Measurements from ENCODE around the gene PTPMT1.
"Not testable (repeated sequence)": the region's sequence is repeated elsewhere in the genome, so short reads cannot be mapped to it uniquely, and the experiment has no call there.

PTPMT1 gene

GRCh38 chr11:47565340-47566148 lies at the start of gene PTPMT1:
TSS of gene PTPMT1 (plus strand) at chr11:47565599. CDS start at chr11:47565623, 24 bp downstream.
- FAIRE-seq (no peak), DNase-seq (ENCODE audit: insufficient read length, low spot score) (peak; percentile 61)

DNA sequence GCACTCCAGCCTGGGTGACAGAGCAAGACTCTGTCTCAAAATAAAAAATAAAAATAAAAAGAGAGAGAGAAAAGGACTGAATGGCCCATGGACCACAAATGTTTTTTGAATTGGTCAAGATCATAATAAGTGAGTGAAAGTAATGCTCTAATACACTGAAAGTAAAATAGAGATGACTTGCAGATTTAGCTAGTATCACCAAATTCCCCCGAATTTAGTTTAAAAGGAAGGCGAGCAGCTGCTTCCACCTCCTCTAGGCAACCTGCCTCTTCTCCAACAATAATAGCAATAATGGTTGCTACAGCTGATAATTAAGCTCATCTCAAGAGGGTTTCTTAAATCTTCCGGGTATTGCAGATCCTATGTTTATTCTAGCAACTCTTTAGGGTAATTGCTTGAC lies 49.2 kb upstream of the PTPMT1 start:
- no peak for DNase-seq (ENCODE audit: insufficient read length, low spot score)
- FAIRE-seq: no peak

GRCh38 chr11:47516984-47517853 lies 48.2 kb upstream of the PTPMT1 start:
- no peak for FAIRE-seq

DNA sequence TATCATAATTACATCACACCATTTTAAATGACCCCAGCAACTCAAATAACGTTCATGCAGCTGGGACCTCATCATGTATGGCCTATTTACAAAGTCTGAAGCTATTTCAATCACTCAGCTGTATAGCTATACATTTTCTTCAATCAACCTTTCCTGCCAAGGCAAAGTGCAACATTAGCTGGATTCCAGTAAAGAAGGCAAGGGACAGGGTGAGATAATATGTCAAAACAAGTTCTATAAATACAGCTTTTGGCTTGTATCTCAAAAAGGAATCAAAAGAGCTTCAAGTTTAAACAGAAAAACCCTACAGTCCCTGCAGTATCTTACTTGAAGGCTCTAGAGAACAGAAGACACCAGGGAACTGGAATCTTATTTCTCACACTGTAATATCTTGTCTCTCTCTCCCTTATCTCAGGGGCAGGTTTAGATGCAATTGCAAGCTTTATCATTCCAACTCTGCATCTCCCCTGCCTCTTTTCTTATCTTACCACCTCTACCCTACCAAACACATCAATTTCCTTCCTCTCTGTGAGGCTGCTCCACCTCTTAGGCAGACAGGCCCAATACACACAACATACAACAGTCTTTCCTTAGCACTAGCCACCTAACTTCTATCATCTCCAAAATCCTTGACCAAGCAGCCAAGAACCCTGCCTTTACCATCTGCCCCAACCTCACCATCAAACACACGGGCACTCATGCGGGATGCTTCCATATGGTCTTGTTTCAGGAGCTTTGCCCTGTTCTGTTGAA lies 47.0 kb upstream of the PTPMT1 start:
- FAIRE-seq: peak; percentile 18

More at GRCh38 chr11:47516984-47517853, 48.2 kb upstream of the PTPMT1 start:
- no peak for DNase-seq (ENCODE audit: insufficient read length, low spot score)

GRCh38 chr11:47523490-47524225 lies 41.7 kb upstream of the PTPMT1 start:
- FAIRE-seq (peak; percentile 58), DNase-seq (ENCODE audit: insufficient read length, low spot score) (no peak)

More for the DNA sequence above, 47.0 kb upstream of the PTPMT1 start:
- DNase-seq (ENCODE audit: insufficient read length, low spot score): no peak

GRCh38 chr11:47524291-47524874 lies 41.0 kb upstream of the PTPMT1 start:
- no peak for FAIRE-seq
- no peak for DNase-seq (ENCODE audit: insufficient read length, low spot score)

DNA sequence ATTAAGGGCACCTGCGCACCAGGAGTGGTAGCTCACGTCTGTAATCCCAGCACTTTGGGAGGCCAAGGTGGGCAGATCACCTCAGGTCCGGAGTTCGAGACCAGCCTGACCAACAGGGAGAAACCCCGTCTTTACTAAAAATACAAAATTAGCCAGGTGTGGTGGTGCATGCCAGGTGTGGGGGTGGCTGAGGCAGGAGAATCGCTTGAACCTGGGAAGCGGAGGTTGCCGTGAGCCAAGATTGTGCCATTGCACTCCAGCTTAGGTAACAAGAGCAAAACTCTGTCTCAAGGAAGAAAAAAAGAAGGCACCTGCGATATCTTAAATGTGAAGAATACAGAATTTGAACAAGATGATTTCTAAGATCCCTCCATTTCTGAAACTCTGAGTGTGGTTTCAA lies 39.4 kb upstream of the PTPMT1 start:
- not testable (repeated sequence) for DNase-seq (ENCODE audit: insufficient read length, low spot score); FAIRE-seq

DNA sequence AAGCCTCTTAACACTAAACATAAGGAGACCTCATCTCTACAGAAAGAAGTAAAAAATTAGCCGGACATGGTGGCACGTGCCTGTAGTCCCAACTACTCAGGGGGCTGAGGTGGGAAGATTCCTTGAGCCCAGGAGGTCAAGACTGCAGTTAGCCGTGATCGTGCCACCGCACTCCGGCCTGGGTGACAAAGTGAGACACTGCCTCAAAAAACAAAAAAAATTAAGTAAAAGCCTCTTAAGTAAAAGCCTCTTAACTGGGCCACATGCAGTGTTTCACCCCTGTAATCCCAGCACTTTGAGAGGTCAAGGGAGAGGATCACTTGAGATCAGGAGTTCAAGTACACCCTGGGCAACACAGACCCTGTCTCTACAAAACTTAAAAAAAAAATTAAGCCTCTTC lies 38.2 kb upstream of the PTPMT1 start:
- FAIRE-seq (no peak), DNase-seq (ENCODE audit: insufficient read length, low spot score) (no peak)

- FAIRE-seq: no peak
- no peak for DNase-seq (ENCODE audit: insufficient read length, low spot score)
These were observed 35.4 kb upstream of the PTPMT1 start for GRCh38 chr11:47529951-47530350.

- FAIRE-seq; DNase-seq (ENCODE audit: insufficient read length, low spot score): not testable (repeated sequence)
These were observed 34.7 kb upstream of the PTPMT1 start for GRCh38 chr11:47530721-47531120.

DNA sequence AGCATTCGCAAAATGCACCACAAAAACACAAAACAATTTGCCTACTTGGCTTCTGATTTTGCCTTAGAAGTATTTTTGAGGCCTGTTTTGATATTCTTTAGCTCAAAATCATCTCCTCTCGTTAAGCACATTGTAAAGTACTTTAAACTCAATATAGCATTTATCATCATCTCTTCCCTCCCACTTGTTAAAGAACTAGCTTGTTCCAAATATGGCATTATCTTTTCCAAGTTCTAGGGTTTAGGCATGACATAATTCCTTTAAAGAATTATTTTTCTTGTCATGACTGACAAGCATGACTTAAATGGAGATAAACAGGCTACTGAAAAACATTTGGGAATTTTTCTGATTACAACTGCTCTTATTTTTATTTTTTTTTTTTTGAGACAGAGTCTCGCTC lies 33.7 kb upstream of the PTPMT1 start:
- FAIRE-seq (no peak), DNase-seq (ENCODE audit: insufficient read length, low spot score) (no peak)

GRCh38 chr11:47532597-47533213 lies 32.7 kb upstream of the PTPMT1 start:
- DNase-seq (ENCODE audit: insufficient read length, low spot score) (no peak), FAIRE-seq (no peak)

DNA sequence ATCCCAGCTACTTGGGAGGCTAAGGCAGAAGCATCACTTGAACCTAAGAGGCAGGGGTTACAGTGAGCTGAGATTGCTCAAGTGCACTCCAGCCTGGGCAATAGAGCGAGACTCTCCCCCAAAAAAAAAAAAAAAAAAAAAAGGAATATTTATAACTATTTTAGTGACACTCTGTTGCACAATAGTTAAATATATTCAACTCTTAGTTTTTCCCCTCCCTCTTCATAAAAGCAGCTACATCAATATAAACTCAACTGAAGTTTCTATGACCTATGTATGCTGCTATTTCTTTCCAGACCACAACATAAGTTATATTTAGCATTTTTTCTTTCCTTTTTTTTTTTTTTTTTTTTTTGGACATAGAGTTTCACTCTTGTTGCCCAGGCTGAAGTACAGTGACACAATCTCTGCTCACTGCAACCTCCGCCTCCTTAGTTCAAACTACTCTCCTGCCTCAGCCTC lies 31.7 kb upstream of the PTPMT1 start:
- no peak for DNase-seq (ENCODE audit: insufficient read length, low spot score)

GRCh38 chr11:47534704-47535251 lies 30.6 kb upstream of the PTPMT1 start:
- DNase-seq (ENCODE audit: insufficient read length, low spot score) (no peak), FAIRE-seq (no peak)

More for the DNA sequence above, 31.7 kb upstream of the PTPMT1 start:
- FAIRE-seq: no peak

DNA sequence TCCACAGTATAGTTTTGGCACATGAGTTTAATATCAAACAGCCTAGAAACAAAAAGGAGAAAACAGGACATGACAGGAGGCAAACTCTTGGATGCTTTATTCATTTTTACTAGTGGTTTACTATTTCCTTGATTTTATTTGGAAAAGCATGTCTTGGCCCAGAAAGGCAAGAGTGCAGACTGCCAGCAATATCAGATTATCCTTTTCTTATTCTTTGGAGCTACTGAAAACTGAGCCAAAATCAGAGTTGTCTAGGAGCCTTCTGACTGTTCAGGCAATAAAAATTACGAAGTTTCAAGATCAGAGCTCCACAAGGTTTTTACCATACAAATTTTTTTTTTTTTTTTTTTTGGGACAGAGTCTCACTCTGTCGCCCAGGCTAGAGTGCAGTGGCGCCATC lies 28.5 kb upstream of the PTPMT1 start:
- no peak for FAIRE-seq

GRCh38 chr11:47538741-47539565 lies 26.4 kb upstream of the PTPMT1 start:
- no peak for DNase-seq (ENCODE audit: insufficient read length, low spot score)

More for the DNA sequence above, 28.5 kb upstream of the PTPMT1 start:
- DNase-seq (ENCODE audit: insufficient read length, low spot score): no peak

DNA sequence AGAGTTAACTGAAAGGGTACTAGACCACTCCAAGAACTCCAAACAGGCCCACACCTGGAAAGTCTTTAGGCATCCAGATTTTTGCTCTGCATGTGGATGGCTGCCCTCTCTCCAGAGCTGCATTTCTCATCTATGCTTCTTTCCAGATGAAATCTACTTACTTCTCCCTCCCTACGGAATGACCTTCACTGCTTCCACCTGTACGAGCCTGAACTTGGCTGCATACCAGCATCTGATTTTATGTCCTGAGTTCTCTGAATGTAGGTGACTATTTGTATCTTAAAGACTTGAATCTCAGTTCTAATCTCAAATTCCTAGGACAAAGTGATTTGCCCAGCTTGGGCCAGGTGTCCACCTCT lies 25.7 kb upstream of the PTPMT1 start:
- no peak for FAIRE-seq

More at GRCh38 chr11:47538741-47539565, 26.4 kb upstream of the PTPMT1 start:
- FAIRE-seq: no peak

DNA sequence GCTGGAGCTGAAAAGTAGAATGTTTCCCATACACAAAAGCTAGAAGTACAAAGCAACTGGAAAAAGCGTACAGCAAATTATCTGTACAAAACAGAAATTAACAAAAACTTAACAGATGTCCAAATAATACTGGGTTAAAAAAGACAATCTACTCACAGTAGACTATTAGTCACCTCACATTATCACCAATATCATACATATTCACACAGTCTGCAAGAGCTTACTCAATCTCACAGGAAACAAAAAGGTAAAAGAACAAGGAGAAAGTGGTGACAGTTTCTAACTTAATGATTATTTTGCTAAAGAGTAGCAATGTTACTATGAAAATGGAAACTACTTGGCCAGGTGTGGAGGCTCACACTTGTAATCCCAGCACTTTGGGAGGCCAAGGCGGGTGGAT lies 24.3 kb upstream of the PTPMT1 start:
- no peak for DNase-seq (ENCODE audit: insufficient read length, low spot score)
- FAIRE-seq: no peak

More for the DNA sequence above, 25.7 kb upstream of the PTPMT1 start:
- DNase-seq (ENCODE audit: insufficient read length, low spot score): no peak
